ENCODE results near the gene UBE2V1. TPM values are rescaled to one million over a fixed set of nuclear protein-coding genes. Genes with fewer than 3 reads are reported as not detected.
"Not testable (repeated sequence)": the region's sequence is repeated elsewhere in the genome, so short reads cannot be mapped to it uniquely, and the experiment has no call there.

Gene UBE2V1
- total RNA-seq, 1 experiment from 2014 or later, result 119 TPM

GRCh38 chr20:50103464-50104107 lies 9.4 kb downstream of the UBE2V1 start:
- H4K20me1 ChIP-seq (ENCODE audit: low read length), result peaks cover 66% of the 10 kb centered on the region
- DNase-seq, result peak; percentile 99
- intact Hi-C loops (cut with micrococcal nuclease); H2AFZ ChIP-seq (ENCODE audit: low read length); H3F3A ChIP-seq (ENCODE audit: low read length, unreplicated experiment); CTCF ChIA-PET; H3K27me3 ChIP-seq (ENCODE audit: low read length); H3K9ac ChIP-seq (ENCODE audit: low read length); H3K9me2 ChIP-seq (replicated peaks; ENCODE audit: low read length); H3K9me3 ChIP-seq (ENCODE audit: low read length); BruUV-seq (replicated peaks): not testable (repeated sequence)
- H3K27ac ChIP-seq (ENCODE audit: low read length), result peak overlapping the region; percentile 59
- POLR2A ChIA-PET (ENCODE audit: unreplicated experiment), result interaction anchor here (0.6 kb wide), 1 partner anchor 253 kb away, joined by 3 read pairs; no protein-coding TSS in a partner anchor
- H3K36me3 ChIP-seq (ENCODE audit: low read depth, low read length), result peaks cover 37% of the 10 kb centered on the region
- H3K4me1 ChIP-seq (ENCODE audit: insufficient read depth, low read length), result peaks cover 22% of the 10 kb centered on the region
- peak; percentile 92 for ATAC-seq
- peaks cover 99% of the 10 kb centered on the region for H3K79me2 ChIP-seq (ENCODE audit: low read length)
- peak overlapping the region; percentile 21; the same call in 1 of the 2 replicates for H3K4me3 ChIP-seq (ENCODE audit: low read length)
- H3K4me2 ChIP-seq (ENCODE audit: low read length), result peak overlapping the region; percentile 67

DNA sequence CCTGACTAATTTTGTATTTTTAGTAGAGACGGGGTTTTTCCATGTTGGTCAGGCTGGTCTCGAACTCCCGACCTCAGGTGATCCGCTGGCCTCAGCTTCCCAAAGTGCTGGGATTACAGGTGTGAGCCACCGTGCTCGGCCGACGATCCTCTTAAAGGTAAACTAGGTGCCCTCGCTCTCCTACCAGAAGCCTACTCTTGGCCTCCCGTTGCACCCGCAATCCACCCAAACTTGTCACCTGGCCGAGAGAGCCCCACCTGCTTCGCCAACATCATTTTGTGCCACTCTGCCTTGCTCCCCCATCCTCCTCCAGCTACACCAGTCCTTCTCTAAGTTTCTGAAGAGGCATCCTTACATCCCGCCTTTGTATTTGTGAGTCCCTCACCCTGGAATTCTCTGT lies 10.4 kb downstream of the UBE2V1 start:
- H4K20me1 ChIP-seq (ENCODE audit: low read length), result peaks cover 66% of the 10 kb centered on the region

DNA sequence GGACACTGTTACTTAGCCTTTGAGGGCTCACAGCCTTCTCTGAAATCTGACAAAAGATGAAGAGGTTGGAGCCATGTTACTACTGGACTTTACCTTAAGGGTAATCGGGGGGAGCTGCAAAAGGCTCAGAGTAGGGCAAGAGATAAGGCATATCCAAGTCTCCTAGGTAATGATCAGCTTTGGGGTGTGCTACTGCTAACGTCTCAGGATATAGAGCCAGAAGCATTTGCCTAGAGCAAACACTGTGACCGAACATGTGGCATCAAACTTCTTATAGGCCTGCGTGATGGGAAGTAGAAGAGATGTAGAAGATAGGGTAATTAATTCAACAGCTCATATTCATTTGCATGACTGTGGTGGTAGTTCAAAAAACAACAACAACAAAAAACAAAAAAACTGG lies 11.1 kb downstream of the UBE2V1 start:
- Histone ChIP-seq H3K9me3 (ENCODE audit: low read length) (no peaks in the 10 kb centered on the region), H3K36me3 (ENCODE audit: low read depth, low read length) (peaks cover 37% of the 10 kb centered on the region), H3F3A (ENCODE audit: low read length, unreplicated experiment) (no peaks in the 10 kb centered on the region), H3K9ac (ENCODE audit: low read length) (no peak overlapping the region), H3K27me3 (ENCODE audit: low read length) (no peaks in the 10 kb centered on the region), H3K4me3 (ENCODE audit: low read length) (no peak overlapping the region), H3K27ac (ENCODE audit: low read length) (no peak overlapping the region), H3K79me2 (ENCODE audit: low read length) (peaks cover 99% of the 10 kb centered on the region), H2AFZ (ENCODE audit: low read length) (no peak overlapping the region), H3K4me2 (ENCODE audit: low read length) (no peak overlapping the region), H3K4me1 (ENCODE audit: insufficient read depth, low read length) (peaks cover 16% of the 10 kb centered on the region), H3K9me2 (replicated peaks; ENCODE audit: low read length) (no peaks in the 10 kb centered on the region), H4K20me1 (ENCODE audit: low read length) (peaks cover 66% of the 10 kb centered on the region)
- DNase-seq (no peak), ATAC-seq (no peak)
- intact Hi-C loops (cut with micrococcal nuclease), result no loop called here
- ChIA-PET CTCF (interaction anchor here (0.7 kb wide), 1 partner anchor 747 kb away, joined by 5 read pairs; no protein-coding TSS in a partner anchor), POLR2A (ENCODE audit: unreplicated experiment) (interaction anchor here (0.6 kb wide), 1 partner anchor 1187 kb away, joined by 17 read pairs; no protein-coding TSS in a partner anchor)
- BruUV-seq (replicated peaks), result no TSS peak
- TF ChIP-seq CTCF (conservative IDR thresholded peaks at IDR 0.05; ENCODE audit: low read depth, low read length) (no peak), EZH2 (IDR thresholded peaks at IDR 0.05; ENCODE audit: low read length, unreplicated experiment) (no peak), EZH2phosphoT487 (IDR thresholded peaks at IDR 0.05; ENCODE audit: borderline replicate concordance, low read length) (no peak)

More for the DNA sequence above, 10.4 kb downstream of the UBE2V1 start:
- H3K9me3 ChIP-seq (ENCODE audit: low read length); H3K4me3 ChIP-seq (ENCODE audit: low read length); DNase-seq; intact Hi-C loops (cut with micrococcal nuclease); POLR2A ChIA-PET (ENCODE audit: unreplicated experiment); H2AFZ ChIP-seq (ENCODE audit: low read length); H3K9me2 ChIP-seq (replicated peaks; ENCODE audit: low read length); H3F3A ChIP-seq (ENCODE audit: low read length, unreplicated experiment); H3K27ac ChIP-seq (ENCODE audit: low read length); H3K27me3 ChIP-seq (ENCODE audit: low read length); BruUV-seq (replicated peaks); H3K4me2 ChIP-seq (ENCODE audit: low read length); CTCF ChIA-PET; ATAC-seq; H3K9ac ChIP-seq (ENCODE audit: low read length): not testable (repeated sequence)
- Histone ChIP-seq H3K4me1 (ENCODE audit: insufficient read depth, low read length) (peaks cover 16% of the 10 kb centered on the region), H3K79me2 (ENCODE audit: low read length) (peaks cover 99% of the 10 kb centered on the region), H3K36me3 (ENCODE audit: low read depth, low read length) (peaks cover 37% of the 10 kb centered on the region)
